OCI-LY7 (cell line): ENCODE measurements around the gene STAT5A. TPM values are rescaled to one million over a fixed set of nuclear protein-coding genes. Genes with fewer than 3 reads are reported as not detected.
A peak's percentile ranks its signal among the peaks of the same experiment; 100 is the strongest.

Source experiments
- BruUV-seq: library from RNA; stranded (reverse); fragments of 400-500 nt; replicated peaks from 2 replicates; lab custom pipeline; 2021; lab: Mats Ljungman, UMichigan
- CTCF ChIA-PET: fragments of 300-600 bp; sonication (Branson Sonifier 250); formaldehyde crosslinking; loops from one replicate; lab custom pipeline; 2022; ENCODE audit warnings: antibody characterized with exemption; ENCODE audit not compliant: unreplicated experiment; lab: Charles Lee
- POLR2A ChIA-PET: fragments of 300-600 bp; sonication (Branson Sonifier 250); formaldehyde crosslinking; loops from one replicate; lab custom pipeline; 2022; ENCODE audit warnings: antibody characterized with exemption; lab: Charles Lee
- DNase-seq: peaks from one replicate; pipeline ENCODE4 v3.0.0-alpha.2; 2015; ENCODE audit warnings: low spot score
- H2AFZ ChIP-seq: fragments of 200-600 bp; sonication (generic), shearing (Covaris generic); 2 replicates; pipeline ENCODE4 v1.6.1; 2014; ENCODE audit warnings: mild to moderate bottlenecking, antibody characterized with exemption, low read length, moderate library complexity
- H3K27ac ChIP-seq: fragments of 200-600 bp; sonication (generic); 2 replicates; pipeline ENCODE4 v1.5.1; 2014; ENCODE audit warnings: mixed run types, low read depth, mild to moderate bottlenecking, moderate library complexity, low read length, inconsistent platforms; ENCODE audit not compliant: poor library complexity, severe bottlenecking
- H3K36me3 ChIP-seq: fragments of 200-600 bp; sonication (generic); 2 replicates; pipeline ENCODE4 v1.6.1; 2014; ENCODE audit warnings: mild to moderate bottlenecking, antibody characterized with exemption, low read length, moderate library complexity, mixed read lengths; ENCODE audit not compliant: insufficient read depth
- H3K4me1 ChIP-seq: fragments of 200-600 bp; sonication (generic); 2 replicates; pipeline ENCODE4 v1.5.1; 2014; ENCODE audit warnings: mild to moderate bottlenecking, low read length; ENCODE audit not compliant: insufficient read depth, poor library complexity, severe bottlenecking
- H3K4me2 ChIP-seq: fragments of 200-600 bp; sonication (generic); 2 replicates; pipeline ENCODE4 v1.6.1; 2014; ENCODE audit warnings: mild to moderate bottlenecking, low read length
- H3K4me3 ChIP-seq: fragments of 200-600 bp; sonication (generic); 2 replicates; pipeline ENCODE4 v1.5.1; 2014; ENCODE audit warnings: mild to moderate bottlenecking, low read depth, low read length; ENCODE audit not compliant: poor library complexity, severe bottlenecking
- H3K79me2 ChIP-seq: fragments of 200-600 bp; sonication (generic); 2 replicates; pipeline ENCODE4 v1.6.1; 2016; ENCODE audit warnings: low read depth, mild to moderate bottlenecking, low read length, moderate library complexity, mixed read lengths; ENCODE audit not compliant: insufficient read depth
- H3K9me2 ChIP-seq: fragments of 200-600 bp; sonication (generic); 2 replicates; pipeline ENCODE4 v1.6.1; 2016; ENCODE audit warnings: mild to moderate bottlenecking, low read length, mixed read lengths; ENCODE audit not compliant: insufficient read depth
- H3K9me3 ChIP-seq: fragments of 200-600 bp; sonication (generic); 2 replicates; pipeline ENCODE4 v1.6.1; 2014; ENCODE audit warnings: mild to moderate bottlenecking, mixed run types, low read length, mixed read lengths
- H4K20me1 ChIP-seq: fragments of 200-600 bp; sonication (generic); 2 replicates; pipeline ENCODE4 v1.6.1; 2014; ENCODE audit warnings: mild to moderate bottlenecking, antibody characterized with exemption, low read length, moderate library complexity, mixed read lengths; ENCODE audit not compliant: insufficient read depth
- CTCF ChIP-seq: fragments of 200-600 bp; sonication (generic); conservative IDR thresholded peaks from 2 replicates; pipeline ENCODE4 v1.5.1; 2014; ENCODE audit warnings: mild to moderate bottlenecking, antibody characterized with exemption, low read length, moderate library complexity, mixed read lengths
- EZH2phosphoT487 ChIP-seq: fragments of 200-600 bp; sonication (generic); IDR thresholded peaks from 2 replicates; pipeline ENCODE4 v1.6.1; 2018; ENCODE audit warnings: low read depth, borderline replicate concordance, mild to moderate bottlenecking, mixed run types, antibody characterized with exemption, low read length, moderate library complexity, mixed read lengths
- intact Hi-C: fragments of 100-400 bp; cut with micrococcal nuclease; formaldehyde crosslinking; loops from one replicate; pipeline ENCODE4 v1.10.0; 2022; ENCODE audit not compliant: unreplicated experiment
- total RNA-seq, 2 experiments: library from RNA; depleted of rRNA in 1 of 2; stranded (reverse); fragments of >200 nt in 1 of 2; shearing (Covaris generic) in 1 of 2; gene quantifications; 2 replicates each; pipeline ENCODE4 v1.2.3, GENCODE V29; 2014 to 2022

Gene STAT5A
- total RNA-seq, 2 experiments from 2014 or later: 1.9 to 7.9 TPM

- POLR2A ChIA-PET: interaction anchor here (0.5 to 1.2 kb wide), 4 partner anchors 75 to 471 kb away, joined by 3 to 4 read pairs (median 3); partner anchors contain the start of gene STAT3
- Histone ChIP-seq H3K4me3 (no peak overlapping the region), H3K9me3 (no peaks in the 10 kb centered on the region), H3K36me3 (no peaks in the 10 kb centered on the region), H3K4me2 (no peak overlapping the region), H3K4me1 (peaks cover 34% of the 10 kb centered on the region), H4K20me1 (no peaks in the 10 kb centered on the region), H2AFZ (no peak overlapping the region), H3K27ac (no peak overlapping the region), H3K79me2 (no peaks in the 10 kb centered on the region), H3K9me2 (no peaks in the 10 kb centered on the region)
- no TSS peak for BruUV-seq
- TF ChIP-seq EZH2phosphoT487: no peak
- no peak for TF ChIP-seq CTCF
- CTCF ChIA-PET: no interaction called here
- intact Hi-C loops: no loop called here
- no peak for DNase-seq
These were observed 25.7 kb downstream of the STAT5A start for GRCh38 chr17:42313773-42314566.

- no peaks in the 10 kb centered on the region for H3K79me2 ChIP-seq
- intact Hi-C loops: no loop called here
These were observed 27.3 kb downstream of the STAT5A start for GRCh38 chr17:42315402-42316156.

More at GRCh38 chr17:42315402-42316156, 27.3 kb downstream of the STAT5A start:
- no peak for TF ChIP-seq EZH2phosphoT487
- TF ChIP-seq CTCF: no peak
- Histone ChIP-seq H3K27ac (peak overlapping the region; percentile 55), H3K4me1 (peaks cover 45% of the 10 kb centered on the region), H3K4me2 (peak overlapping the region; percentile 60), H3K4me3 (no peak overlapping the region), H3K9me3 (no peaks in the 10 kb centered on the region), H3K36me3 (no peaks in the 10 kb centered on the region), H3K9me2 (no peaks in the 10 kb centered on the region), H4K20me1 (no peaks in the 10 kb centered on the region), H2AFZ (no peak overlapping the region; the same call in 1 of the 2 replicates)
- POLR2A ChIA-PET: interaction anchor here (0.5 to 0.6 kb wide), 5 partner anchors 12 to 141 kb away, joined by 3 to 4 read pairs (median 3); no protein-coding TSS in a partner anchor
- DNase-seq: peak; percentile 62
- CTCF ChIA-PET: interaction anchor here (1.9 kb wide), 1 partner anchor 212 kb away, joined by 3 read pairs; no protein-coding TSS in a partner anchor
- BruUV-seq: no TSS peak
